NCI-H2227 treated with DMSO at 0.1 percent for 48 hours (cell line): ENCODE measurements around the gene PRKCSH.

Experiments used
- DNase-seq: peaks from one replicate; lab custom pipeline; 2025; lab: John Stamatoyannopoulos, UW

The PRKCSH gene

DNA sequence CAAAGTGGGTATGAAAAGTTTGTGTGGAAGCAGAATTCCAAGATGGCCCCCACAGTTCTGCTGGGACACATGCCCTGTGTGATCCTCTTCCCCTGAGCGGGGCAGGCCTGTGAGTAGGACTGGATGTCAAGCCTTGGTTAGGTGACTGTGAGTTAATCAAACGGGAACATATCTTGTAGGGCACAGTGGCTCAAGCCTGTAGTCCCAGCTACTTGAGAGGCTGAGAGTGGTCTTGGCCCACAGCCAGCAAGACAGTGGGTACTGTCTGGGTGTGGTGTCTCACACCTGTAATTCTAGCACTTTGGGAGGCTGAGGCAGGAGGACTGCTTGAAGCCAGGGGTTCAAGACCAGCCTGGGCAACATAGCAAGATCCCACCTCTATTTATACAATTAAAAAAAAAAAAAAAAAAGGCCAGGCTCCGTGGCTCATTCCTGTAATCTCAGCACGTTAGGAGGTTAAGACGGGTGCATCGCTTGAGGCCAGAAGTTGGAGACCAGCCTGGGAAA lies 63.8 kb downstream of the PRKCSH start:
- no peak for DNase-seq

DNA sequence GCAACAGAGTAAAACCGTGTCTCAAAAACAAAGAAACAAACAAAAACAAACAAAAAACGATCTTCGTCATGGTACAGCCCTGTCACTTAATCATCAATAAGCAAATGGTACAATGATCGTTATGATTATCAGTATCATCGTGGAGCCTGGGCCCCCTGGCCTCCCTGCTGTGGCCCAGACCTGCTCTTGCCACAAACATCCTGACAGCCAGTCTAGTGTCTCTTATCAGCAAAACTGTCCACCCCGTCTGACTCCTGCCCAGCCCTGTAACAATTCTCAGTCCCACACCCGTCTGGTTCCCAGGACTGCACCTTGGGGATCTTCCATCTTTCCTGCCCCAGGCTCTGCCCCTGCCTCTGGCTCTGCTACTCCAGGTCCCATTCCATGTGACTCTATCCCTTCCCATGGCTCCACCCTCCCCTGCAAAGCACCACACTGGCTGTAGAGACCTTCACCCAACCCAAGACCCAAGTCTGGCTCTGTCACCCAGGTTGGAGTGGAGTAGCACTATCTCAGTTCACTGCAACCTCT lies 64.5 kb downstream of the PRKCSH start:
- DNase-seq = no peak
